Lower lobe of right lung (tissue), 2 donors: ENCODE data around the gene ALS2CL. TPM values are rescaled to one million over a fixed set of nuclear protein-coding genes. Genes with fewer than 3 reads are reported as not detected.
"Not testable (repeated sequence)": the region's sequence is repeated elsewhere in the genome, so short reads cannot be mapped to it uniquely, and the experiment has no call there.

ENCODE experiments used
- ATAC-seq, 2 donors: fragments of 200-7000 bp; cut with Tn5 transposase; one replicate each; pipeline ENCODE4 v1.9.1; 2020 to 2022; ENCODE audit warnings: mild to moderate bottlenecking in 2 of 2, moderate library complexity in 2 of 2
- DNase-seq: peaks from one replicate; pipeline ENCODE4 v3.0.0-alpha.2; 2020
- H3K27ac ChIP-seq: fragments of 200-600 bp; one replicate; pipeline ENCODE4 v1.8.0; 2022
- H3K27me3 ChIP-seq: fragments of 200-600 bp; one replicate; pipeline ENCODE4 v1.8.0; 2022; ENCODE audit warnings: low read depth
- H3K36me3 ChIP-seq: fragments of 200-600 bp; one replicate; pipeline ENCODE4 v1.8.0; 2022; ENCODE audit warnings: mild to moderate bottlenecking
- H3K4me1 ChIP-seq: fragments of 200-600 bp; one replicate; pipeline ENCODE4 v1.8.0; 2022
- H3K4me3 ChIP-seq: fragments of 200-600 bp; one replicate; pipeline ENCODE4 v1.8.0; 2022; ENCODE audit warnings: mild to moderate bottlenecking
- H3K9me3 ChIP-seq: fragments of 200-600 bp; one replicate; pipeline ENCODE4 v1.8.0; 2022
- intact Hi-C: fragments of 100-400 bp; cut with DNase I; formaldehyde crosslinking; loops from one replicate; pipeline ENCODE4 v1.11.0; 2022
- long read RNA-seq: library from polyadenylated mRNA; unstranded; transcript quantifications from one replicate; pipeline ENCODE4 v2.0.0, GENCODE V29; 2021
- total RNA-seq: library from RNA; stranded (reverse); fragmentation: NEBNext Ultra II Directional; extraction: Animal tissue kit (Norgen Biotek cat#: 25700); gene quantifications from one replicate; pipeline ENCODE4 v1.2.1, GENCODE V29; 2021
- TF ChIP-seq, protein P1 (sequence below): fragments of 200-600 bp; IDR thresholded peaks from one replicate; pipeline ENCODE4 v1.8.0; 2022; ENCODE audit warnings: antibody characterized with exemption, mild to moderate bottlenecking
- donor health status: DM: no; HTN: yes; CAD: no; lungs with severe emphysema.

ALS2CL gene, protein sequence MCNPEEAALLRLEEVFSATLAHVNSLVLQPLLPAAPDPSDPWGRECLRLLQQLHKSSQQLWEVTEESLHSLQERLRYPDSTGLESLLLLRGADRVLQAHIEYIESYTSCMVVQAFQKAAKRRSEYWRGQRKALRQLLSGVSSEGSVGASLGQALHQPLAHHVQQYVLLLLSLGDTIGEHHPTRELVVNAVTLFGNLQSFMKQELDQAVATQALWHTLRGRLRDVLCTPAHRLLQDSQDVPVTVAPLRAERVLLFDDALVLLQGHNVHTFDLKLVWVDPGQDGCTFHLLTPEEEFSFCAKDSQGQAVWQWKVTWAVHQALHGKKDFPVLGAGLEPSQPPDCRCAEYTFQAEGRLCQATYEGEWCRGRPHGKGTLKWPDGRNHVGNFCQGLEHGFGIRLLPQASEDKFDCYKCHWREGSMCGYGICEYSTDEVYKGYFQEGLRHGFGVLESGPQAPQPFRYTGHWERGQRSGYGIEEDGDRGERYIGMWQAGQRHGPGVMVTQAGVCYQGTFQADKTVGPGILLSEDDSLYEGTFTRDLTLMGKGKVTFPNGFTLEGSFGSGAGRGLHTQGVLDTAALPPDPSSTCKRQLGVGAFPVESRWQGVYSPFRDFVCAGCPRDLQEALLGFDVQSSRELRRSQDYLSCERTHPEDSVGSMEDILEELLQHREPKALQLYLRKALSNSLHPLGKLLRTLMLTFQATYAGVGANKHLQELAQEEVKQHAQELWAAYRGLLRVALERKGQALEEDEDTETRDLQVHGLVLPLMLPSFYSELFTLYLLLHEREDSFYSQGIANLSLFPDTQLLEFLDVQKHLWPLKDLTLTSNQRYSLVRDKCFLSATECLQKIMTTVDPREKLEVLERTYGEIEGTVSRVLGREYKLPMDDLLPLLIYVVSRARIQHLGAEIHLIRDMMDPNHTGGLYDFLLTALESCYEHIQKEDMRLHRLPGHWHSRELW
- total RNA-seq, result 59.7 TPM
- long read RNA-seq, full-length matches to known transcripts, result 16 of 108 reads
- long read RNA-seq, partial matches to known transcripts, result 40 of 108 reads
- long read RNA-seq, other reads (novel, unspliced or antisense), result 52 of 108 reads

DNA sequence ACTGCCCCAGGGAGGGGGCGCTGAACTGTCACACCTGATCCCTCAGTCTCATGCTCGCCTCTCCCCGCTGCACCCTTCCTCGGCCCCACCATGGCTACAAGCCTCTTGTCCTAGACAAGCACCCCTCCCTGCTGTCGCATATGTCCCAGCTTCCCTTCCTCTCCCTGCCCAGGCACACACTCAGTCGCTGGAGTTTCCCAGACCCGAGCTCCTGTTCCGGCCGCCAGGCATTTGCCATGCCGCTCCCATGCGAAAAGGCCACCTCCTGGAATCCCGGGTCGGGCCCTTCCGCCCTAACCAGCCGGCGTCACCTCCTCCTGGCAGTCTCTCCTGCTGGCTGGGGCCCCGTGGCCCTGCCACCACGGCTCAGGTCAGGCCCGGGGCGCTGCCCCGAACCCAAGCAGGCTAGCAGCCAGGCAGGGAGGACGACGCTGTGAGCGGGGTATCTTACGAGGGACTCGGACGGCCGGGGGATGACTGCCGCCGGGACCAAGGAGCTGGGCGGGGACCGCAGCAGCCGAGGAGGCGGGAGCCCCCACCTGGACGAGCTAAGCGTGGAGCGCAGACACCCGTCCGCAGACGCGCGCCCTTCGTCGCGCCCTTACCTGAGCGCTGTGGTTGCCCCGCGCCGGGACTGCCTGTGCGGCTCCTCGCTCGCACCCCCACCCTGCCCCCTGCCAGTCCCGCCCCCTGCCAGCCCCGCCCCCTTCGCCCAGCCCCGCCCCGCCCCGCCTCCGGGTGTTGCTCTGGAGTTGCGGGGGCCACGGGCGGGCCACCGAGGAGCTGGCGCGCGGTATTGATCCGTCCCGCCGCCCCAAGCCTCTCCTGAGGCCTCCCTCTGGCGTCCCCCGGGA is at the start of gene ALS2CL:
Gene ALS2CL (minus strand): TSS at position 642 of the 854 bp plus-strand sequence. CDS start 4,239 bp downstream, outside the sequence.
- ATAC-seq, result peak; percentile 84 to 88
- Histone ChIP-seq H3K36me3 (peaks cover 6% of the 10 kb centered on the region), H3K9me3 (no peaks in the 10 kb centered on the region), H3K4me1 (peaks cover 78% of the 10 kb centered on the region), H3K27ac (peak within 1 kb of the TSS; percentile 90), H3K4me3 (peak within 1 kb of the TSS; percentile 81), H3K27me3 (peaks cover 6% of the 10 kb centered on the region)
- intact Hi-C loops, result no loop called here
- peak; percentile 81 for DNase-seq
- TF ChIP-seq, protein P1, sequence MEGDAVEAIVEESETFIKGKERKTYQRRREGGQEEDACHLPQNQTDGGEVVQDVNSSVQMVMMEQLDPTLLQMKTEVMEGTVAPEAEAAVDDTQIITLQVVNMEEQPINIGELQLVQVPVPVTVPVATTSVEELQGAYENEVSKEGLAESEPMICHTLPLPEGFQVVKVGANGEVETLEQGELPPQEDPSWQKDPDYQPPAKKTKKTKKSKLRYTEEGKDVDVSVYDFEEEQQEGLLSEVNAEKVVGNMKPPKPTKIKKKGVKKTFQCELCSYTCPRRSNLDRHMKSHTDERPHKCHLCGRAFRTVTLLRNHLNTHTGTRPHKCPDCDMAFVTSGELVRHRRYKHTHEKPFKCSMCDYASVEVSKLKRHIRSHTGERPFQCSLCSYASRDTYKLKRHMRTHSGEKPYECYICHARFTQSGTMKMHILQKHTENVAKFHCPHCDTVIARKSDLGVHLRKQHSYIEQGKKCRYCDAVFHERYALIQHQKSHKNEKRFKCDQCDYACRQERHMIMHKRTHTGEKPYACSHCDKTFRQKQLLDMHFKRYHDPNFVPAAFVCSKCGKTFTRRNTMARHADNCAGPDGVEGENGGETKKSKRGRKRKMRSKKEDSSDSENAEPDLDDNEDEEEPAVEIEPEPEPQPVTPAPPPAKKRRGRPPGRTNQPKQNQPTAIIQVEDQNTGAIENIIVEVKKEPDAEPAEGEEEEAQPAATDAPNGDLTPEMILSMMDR, result no peak

DNA sequence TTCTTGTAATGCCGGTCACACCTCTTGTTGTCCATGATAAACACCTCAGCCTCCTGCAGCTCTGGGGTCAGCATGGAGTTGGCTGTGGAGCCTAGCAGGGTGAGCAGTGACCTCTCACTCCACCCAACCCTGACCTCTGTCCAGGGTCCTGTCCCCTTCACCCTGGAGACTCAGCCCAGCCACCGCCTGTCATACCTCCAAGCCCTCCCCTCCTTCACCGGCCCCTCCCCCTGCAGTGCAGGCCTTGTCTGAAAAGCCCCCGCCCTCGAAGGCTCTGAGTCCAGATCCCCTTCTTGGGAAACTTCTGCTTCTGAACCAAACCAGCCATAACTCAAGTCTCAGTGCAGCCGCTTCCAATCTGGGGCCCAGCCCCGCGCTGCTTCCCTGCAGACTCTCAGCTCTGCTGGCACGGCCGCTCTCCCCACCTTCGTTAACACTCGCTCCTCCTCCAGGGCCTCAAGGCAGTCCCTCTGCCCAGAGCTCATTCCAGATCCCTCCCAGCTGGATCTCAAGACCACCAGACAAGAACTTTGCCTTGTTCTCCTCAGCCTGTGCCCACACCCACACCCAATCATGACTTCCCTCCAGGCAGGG is 49.6 kb upstream of the ALS2CL start:
- intact Hi-C loops, result no loop called here
- no peaks in the 10 kb centered on the region for H3K27me3 ChIP-seq
- H3K27ac ChIP-seq, result no peak overlapping the region
- DNase-seq (no peak), ATAC-seq (no peak)
- no peaks in the 10 kb centered on the region for H3K4me1 ChIP-seq
- H3K4me3 ChIP-seq, result no peak overlapping the region
- TF ChIP-seq, protein P1, result no peak
- H3K36me3 ChIP-seq, result no peaks in the 10 kb centered on the region
- no peaks in the 10 kb centered on the region for H3K9me3 ChIP-seq

DNA sequence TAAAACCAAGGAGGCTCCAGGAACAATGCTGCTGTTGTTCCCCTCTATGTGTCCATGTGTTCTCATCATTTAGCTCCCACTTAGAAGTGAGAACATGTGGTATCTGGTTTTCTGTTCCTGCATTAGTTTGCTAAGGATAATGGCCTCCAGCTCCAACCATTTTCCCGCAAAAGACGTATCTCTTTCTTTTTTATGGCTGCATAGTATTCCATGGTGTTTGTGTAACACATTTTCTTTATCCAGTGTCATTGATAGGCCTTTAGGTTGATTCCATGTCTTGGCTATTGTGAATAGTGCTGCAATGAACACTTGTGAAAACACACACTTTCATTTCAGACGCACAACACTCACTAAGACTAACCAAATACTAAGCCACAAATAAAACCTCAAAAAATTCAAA is 46.1 kb upstream of the ALS2CL start:
- ATAC-seq, H3K27ac ChIP-seq, DNase-seq, intact Hi-C loops, H3K4me1 ChIP-seq, H3K27me3 ChIP-seq, H3K9me3 ChIP-seq, H3K4me3 ChIP-seq, H3K36me3 ChIP-seq: not testable (repeated sequence)

DNA sequence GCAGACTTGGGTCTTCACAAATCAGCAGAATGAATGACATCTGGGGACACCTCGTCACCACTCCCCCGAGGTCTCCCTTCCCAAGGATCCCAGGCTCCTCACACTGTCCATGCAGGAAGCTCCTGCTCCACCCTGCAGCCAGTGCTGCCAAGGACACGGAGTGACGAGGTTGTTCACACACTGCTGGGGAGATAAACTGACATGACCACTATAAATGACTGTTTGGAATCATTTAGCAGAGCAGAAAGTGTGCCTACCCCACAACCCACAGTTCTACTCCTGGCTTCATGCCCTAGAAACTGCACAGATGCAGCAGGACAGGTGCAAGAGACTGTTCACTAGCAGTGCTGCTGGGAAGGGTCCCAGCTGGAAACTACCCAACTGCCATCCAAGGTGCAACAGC is 43.9 kb upstream of the ALS2CL start:
- Histone ChIP-seq H3K27ac (no peak overlapping the region), H3K27me3 (peaks cover 5% of the 10 kb centered on the region), H3K36me3 (no peaks in the 10 kb centered on the region), H3K9me3 (no peaks in the 10 kb centered on the region), H3K4me1 (no peaks in the 10 kb centered on the region), H3K4me3 (no peak overlapping the region)
- DNase-seq (no peak), ATAC-seq (no peak)
- intact Hi-C loops, result no loop called here
- TF ChIP-seq, protein P1, result no peak

DNA sequence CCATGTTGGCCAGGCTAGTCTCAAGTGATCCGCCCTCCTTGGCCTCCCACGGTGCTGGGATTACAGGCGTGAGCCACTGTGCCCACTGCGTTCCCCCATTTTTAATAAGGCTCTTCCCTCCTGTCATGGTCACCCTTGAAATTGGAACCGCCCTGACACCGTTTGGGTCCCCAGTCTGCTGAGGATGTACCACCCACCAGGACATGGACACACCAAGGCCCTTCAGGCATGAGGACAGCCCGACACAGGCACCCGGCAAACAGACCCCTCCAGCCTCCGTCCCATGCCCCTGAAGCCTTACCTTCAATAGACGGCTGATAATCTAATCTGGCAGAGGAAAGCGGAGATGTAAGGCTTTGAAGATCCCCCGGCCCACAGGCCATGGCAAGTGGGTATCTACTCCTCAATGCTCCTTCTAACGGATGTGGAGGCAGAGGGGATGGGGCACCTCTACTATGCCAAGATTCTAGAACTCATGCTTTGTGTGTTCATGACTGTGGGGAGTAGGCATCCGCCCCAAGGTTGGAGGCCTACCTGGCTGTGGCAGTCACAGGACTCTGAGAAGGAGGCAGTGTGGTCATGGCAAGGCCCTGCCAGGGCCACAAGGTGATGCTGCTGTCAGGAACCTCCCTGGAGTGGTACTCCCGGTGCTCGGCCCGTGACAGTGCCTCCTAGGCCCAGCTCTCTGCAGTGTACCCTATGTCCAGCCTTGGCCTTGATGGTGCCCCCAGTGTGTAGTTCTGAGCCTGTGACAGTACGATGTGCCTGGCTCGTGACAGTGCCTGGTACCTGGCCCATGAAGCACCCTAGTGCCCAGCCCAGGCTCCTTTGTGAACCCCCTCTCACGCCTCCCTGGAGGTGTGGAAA is 42.8 kb upstream of the ALS2CL start:
- no peaks in the 10 kb centered on the region for H3K9me3 ChIP-seq
- H3K4me3 ChIP-seq, result no peak overlapping the region
- H3K27me3 ChIP-seq, result peaks cover 5% of the 10 kb centered on the region
- H3K4me1 ChIP-seq, result no peaks in the 10 kb centered on the region
- ATAC-seq (peak in 1 of 2 donors; percentile 25), DNase-seq (no peak)
- no peaks in the 10 kb centered on the region for H3K36me3 ChIP-seq
- intact Hi-C loops, result no loop called here
- H3K27ac ChIP-seq, result no peak overlapping the region
- TF ChIP-seq, protein P1, result no peak
